KG1 (cell line): ENCODE measurements around the gene HTR3B.
"Not testable (repeated sequence)": the region's sequence is repeated elsewhere in the genome, so short reads cannot be mapped to it uniquely, and the experiment has no call there.

Source experiments
- DNase-seq: peaks from one replicate; lab custom pipeline; 2025; lab: John Stamatoyannopoulos, UW

HTR3B gene

GRCh38 chr11:113946162-113946561, 41.6 kb downstream of the HTR3B start:
- DNase-seq = not testable (repeated sequence)

DNA sequence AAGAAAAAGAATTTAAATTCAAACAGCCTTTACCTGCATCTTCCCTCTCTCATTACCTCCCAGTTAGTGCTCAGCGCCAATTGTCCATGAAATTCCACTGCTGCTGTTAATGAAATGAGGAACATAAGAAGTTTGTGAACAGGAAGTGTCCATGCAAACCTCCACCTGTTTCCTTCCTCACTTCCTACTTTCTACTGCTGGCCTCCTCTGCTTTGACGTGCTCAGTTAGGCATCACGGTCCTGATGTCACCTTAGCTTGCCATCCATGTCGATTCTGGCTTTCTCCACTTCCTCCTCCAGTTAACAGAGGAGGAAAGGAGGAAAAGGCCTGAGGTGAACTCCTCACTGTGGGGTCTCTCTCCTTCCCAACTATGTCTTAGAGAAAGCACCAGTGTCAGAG, 43.4 kb downstream of the HTR3B start:
- no peak for DNase-seq

DNA sequence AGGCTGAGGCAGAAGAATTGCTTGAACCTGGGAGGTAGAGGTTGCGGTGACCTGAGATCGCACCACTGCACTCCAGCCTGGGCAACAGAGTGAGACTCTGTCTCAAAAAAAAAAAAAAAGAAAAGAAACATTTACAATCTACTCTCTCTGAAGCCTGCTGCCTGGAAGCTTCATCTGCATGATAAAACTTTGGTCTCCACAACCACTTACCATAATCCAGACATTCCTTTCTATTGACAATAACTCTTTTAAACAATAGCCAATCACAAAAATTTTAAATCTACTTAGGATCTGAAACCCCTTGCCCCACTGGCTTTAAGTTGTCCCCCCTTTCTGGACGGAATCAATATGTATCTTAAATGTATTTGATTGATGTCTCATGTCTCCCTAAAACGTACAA, 45.3 kb downstream of the HTR3B start:
- DNase-seq = no peak

GRCh38 chr11:113951537-113951936, 46.9 kb downstream of the HTR3B start:
- DNase-seq = no peak

DNA sequence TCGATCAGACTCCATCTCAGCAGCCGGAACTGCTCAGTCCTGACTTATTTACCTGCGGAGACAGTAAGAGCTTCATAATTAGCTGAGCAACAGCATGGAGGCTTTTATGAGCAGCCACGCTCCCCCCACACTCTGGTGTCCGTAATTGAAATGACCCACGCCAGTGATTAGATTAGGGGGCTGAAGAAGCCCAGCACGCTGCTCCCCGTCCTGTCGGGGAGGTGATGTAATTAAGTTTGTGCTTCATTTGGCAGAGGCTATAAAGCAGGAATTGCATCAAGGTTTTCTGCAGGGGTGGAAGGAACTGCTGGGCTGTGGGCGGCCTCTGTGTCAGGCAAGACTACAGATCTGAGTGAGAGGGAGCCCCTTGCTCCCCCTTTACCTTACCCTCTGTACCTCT, 47.5 kb downstream of the HTR3B start:
- no peak for DNase-seq

DNA sequence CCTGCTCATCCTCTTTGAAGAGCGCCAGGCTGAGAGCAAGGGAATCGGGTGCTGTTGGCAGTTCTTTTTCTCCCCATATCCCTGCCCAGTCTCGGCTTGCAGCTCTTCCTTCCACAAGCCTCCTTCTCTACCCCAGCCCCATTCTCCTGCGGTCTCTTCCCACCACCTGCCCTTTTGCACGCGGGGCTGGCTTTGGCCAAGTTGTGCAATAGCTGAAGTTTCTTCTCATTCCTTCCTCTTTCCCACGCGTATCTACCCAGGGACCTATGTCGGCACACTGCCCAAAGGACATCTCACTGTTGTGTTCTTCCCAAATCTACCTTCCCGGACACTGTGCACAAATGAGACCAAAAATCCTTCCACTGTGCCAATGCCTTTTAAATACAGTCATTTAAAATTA, 48.0 kb downstream of the HTR3B start:
- no peak for DNase-seq

GRCh38 chr11:113954235-113954634, 49.6 kb downstream of the HTR3B start:
- no peak for DNase-seq

DNA sequence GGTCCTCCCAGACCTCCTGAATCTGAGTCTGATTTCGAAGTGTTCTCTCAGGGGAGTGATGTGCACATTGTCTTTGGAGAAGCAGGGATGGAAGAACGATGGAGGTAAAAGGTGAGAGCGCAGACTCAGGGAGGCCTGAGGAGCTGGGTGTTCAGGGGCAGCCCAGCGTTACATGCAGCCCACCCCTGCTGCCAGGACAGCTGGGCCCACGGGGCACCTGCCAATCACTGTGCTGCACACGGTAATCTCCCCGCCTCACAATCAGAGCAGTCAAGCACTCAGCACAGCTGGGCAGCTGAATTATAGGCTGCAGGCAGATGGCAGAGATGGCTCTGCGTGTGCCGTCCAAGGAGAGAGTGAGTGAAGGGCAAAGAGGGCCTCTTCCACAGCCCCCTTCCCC, 52.4 kb downstream of the HTR3B start:
- DNase-seq = no peak

- no peak for DNase-seq
These were observed 56.2 kb downstream of the HTR3B start for GRCh38 chr11:113960702-113961330.

DNA sequence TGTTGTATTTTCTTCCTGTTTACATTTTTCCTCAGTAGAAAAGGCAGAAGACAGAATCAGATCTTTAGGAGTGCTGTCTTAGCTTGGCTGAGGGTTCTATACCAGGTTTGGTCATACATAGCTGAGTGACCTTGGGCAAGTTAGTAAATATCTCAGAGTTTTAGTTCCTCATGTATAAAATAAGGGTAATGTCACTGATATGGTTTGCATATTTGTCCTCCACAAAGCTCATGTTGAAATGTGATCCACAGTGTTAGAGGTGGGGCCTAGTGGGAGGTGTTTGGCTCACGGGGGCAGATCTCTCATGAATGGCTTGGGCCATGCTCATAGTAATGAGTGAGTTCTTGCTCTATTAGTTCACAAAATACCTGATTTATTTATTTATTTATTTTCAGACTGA, 62.8 kb downstream of the HTR3B start:
- no peak for DNase-seq

DNA sequence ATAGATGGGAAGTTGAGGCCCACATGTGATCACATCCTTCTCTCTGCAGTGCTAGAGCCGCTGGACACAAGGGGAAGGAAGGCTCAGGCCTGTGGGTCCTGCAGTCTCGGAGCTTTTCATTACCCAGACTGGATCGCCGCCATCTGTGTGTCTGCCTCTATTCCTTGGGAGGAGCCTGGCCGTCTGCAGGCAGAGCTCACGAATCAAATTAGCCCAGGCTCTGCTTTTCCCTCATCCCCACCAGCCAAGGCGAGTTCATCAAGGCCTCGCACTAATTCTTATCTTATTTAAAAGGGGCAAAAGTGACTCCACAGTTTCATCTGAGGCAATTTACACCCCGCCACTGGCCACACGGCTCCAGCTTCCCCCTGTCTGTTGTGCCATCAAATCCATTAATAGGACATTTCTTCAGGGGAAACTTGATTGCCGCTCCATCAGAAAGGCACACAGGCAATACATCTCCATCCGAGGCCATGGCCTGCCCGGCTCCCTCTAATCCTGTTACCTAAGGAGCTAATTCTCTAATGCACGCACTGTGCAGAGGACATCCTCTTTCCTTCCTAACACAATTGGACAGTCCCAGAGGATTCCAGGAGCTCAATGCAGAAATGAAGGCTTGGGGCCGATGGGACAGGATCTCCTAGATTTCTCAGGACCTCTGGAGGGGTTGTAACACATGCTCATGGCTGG, 67.1 kb downstream of the HTR3B start:
- no peak for DNase-seq

GRCh38 chr11:113974741-113975470, 70.3 kb downstream of the HTR3B start, which contains the start of gene HTR3A:
TSS of gene HTR3A (plus strand) at chr11:113975108. CDS start at chr11:113975326, 218 bp downstream.
- DNase-seq = no peak

- no peak for DNase-seq
These were observed 72.5 kb downstream of the HTR3B start for GRCh38 chr11:113977071-113977490.

DNA sequence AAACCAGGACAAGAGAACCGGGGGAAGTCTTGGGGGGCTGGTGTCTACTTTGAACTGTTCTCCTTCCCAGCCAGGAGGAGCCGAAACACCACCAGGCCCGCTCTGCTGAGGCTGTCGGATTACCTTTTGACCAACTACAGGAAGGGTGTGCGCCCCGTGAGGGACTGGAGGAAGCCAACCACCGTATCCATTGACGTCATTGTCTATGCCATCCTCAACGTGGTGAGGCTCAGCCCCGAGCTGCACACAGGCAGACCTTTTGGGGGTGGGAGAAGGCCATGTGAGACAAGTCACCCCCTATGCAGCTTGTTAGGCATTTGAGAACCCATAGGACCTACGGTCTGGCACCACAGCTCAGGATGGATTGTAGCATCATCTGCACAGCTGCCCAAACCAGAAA, 73.1 kb downstream of the HTR3B start:
- no peak for DNase-seq

DNA sequence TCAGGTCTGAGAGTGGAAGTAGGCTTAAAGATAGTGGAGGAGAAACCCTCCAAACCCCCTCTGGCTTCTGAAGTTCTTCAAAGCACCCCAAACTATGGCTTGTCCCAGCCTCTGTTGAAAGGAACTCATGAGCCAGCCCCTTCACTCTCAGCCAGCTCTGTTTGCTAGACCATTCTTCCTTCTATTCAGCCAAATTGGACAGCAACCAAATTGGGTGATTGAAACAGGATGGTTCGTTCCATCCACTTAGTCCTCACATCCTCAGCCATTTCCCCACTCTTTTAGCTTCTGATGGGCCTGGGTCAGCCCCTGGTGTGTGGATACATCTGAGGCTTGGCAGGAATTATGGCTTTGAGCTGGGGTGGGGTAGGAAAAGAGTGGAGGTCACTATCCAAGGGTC, 74.8 kb downstream of the HTR3B start:
- no peak for DNase-seq

DNA sequence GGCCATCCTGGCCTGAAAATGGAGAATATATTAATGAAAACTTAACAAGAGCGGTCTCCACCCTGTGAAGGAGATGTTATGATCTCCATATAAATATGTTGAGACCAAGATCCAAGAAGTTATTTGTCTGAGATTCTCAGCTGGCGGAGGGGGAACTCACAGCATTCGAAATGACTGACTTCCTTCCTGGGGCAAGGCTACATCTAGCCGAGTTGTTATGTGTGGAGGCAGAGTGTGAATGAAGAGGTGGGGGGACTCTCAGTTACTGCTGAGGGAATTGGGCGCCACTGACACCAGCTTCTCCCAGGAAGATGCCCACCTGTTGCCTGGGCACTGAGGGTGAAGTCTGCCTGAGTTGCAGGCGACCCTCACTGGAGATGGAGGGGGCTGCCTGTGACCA, 76.2 kb downstream of the HTR3B start:
- no peak for DNase-seq

DNA sequence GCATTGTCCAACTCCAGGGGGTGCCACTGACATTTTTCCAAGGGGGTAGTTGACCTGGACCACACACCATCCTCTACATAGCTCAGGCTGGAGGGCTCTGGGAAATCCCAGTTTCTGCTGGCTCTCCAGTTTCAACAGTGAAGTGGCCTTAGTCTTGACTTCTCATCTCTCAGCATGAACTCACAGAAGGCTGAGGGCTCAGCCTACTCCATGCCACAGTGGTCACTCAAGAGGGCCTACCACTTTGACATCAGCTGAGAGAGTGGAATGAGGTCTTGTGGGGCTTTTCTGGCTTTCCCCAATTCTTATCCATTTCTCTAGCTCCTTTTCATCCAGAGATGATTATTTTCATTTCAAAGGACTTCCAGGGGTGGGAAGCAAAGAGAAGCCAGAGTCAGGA, 77.7 kb downstream of the HTR3B start:
- no peak for DNase-seq

- DNase-seq = no peak
These were observed 80.2 kb downstream of the HTR3B start for GRCh38 chr11:113984781-113985180.

- DNase-seq = no peak
These were observed 81.3 kb downstream of the HTR3B start for GRCh38 chr11:113985906-113986305.

DNA sequence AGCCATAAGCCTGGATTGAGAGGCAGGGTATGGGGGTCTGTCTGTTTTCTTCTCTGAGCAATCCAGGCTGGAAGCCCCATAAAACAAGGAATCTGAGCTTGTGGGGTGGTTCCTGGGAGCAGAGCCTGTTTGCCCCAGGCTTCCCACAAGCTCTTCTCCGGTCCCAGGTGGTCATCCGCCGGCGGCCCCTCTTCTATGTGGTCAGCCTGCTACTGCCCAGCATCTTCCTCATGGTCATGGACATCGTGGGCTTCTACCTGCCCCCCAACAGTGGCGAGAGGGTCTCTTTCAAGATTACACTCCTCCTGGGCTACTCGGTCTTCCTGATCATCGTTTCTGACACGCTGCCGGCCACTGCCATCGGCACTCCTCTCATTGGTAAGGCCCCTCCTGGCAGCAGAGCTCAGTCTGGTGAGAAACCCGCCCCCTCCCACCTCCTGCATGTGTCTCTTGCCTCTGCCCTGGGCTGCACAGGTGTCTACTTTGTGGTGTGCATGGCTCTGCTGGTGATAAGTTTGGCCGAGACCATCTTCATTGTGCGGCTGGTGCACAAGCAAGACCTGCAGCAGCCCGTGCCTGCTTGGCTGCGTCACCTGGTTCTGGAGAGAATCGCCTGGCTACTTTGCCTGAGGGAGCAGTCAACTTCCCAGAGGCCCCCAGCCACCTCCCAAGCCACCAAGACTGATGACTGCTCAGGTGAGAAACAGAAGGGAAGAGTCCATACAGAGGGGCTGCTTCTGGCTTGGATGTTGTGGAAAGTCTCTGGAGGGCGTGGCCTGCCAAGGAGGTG, 82.0 kb downstream of the HTR3B start:
- DNase-seq = no peak

DNA sequence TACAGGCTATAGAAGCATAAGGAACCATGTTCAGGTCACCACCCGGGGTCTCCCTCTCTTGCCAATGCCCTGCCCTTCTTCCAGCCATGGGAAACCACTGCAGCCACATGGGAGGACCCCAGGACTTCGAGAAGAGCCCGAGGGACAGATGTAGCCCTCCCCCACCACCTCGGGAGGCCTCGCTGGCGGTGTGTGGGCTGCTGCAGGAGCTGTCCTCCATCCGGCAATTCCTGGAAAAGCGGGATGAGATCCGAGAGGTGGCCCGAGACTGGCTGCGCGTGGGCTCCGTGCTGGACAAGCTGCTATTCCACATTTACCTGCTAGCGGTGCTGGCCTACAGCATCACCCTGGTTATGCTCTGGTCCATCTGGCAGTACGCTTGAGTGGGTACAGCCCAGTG, 84.8 kb downstream of the HTR3B start:
- DNase-seq = no peak

DNA sequence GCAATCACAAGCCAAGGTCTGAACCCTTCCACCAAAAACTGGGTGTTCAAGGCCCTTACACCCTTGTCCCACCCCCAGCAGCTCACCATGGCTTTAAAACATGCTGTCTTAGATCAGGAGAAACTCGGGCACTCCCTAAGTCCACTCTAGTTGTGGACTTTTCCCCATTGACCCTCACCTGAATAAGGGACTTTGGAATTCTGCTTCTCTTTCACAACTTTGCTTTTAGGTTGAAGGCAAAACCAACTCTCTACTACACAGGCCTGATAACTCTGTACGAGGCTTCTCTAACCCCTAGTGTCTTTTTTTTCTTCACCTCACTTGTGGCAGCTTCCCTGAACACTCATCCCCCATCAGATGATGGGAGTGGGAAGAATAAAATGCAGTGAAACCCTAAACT, 85.3 kb downstream of the HTR3B start:
- no peak for DNase-seq
